HG02981 (cell line): ENCODE data around the gene CAMK2B.

Experiments
- ATAC-seq: cut with Tn5 transposase; IDR thresholded peaks from one replicate; pipeline ENCODE4 v1.9.1; 2021; ENCODE audit warnings: mild to moderate bottlenecking, moderate library complexity; ENCODE audit not compliant: unreplicated experiment

CAMK2B gene

DNA sequence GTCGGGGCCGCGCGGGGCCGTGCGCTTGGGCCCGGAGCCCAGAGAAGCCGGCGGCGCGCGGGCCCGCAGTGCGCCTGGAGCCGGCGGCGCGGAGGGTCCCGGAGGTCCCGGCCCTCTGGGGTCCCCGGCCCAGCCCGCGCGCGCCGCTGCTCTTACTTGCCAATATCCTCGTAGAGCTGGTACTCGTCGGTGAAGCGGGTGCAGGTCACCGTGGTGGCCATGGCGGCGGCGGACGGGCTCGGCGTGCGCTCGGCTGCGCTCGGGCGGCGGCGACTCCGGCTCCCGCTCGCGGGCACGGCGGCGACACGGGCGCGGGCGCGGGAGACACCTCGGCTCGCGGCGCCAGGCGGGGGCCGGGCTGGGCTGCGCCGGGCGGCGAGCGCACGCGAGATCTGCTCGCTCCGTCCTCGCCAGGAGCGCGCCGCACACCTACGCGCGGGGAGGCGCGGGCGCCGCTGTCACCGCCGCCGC is at the start of gene CAMK2B:
TSS of gene CAMK2B (minus strand) at position 394 of the 471 bp plus-strand sequence. CDS start at position 221, 173 bp downstream.
- ATAC-seq: no peak

DNA sequence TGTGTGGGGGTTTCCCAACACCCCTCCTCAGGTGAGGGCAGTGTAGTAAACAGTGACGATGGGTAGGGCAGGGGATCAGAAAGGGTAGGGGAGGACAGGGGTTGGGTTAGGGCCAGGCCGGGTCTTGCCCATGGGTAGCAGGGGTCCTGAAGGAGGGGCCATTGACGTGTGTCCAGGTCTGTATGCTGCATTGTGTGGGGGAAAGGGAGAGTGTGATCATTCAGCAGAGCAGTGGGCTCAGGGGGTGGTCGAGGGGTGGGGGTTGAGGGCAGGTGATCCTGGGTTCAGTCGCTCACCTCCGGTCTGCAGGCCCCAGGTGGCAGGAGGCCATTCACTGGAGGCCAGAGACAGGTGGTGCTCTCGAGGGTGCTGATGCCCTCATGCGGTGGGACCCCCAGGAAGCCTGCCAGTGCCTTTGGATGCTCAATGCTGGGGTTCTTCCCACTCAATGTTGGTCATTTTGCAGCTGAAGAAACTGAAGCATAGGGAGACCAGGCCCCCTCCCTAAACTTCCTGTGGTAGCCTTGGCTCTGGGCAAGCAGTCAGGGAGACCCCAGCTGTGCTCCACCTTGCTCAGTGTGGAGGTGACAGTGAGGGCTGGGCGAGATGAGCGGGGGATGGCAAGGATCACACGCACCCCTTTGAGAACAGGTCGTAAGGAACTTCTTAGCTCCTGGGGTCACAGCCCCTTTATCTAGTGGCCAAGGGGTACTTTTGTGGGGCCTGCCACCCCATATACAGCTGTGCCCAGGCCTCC is 48.8 kb upstream of the CAMK2B start:
- ATAC-seq: no peak

DNA sequence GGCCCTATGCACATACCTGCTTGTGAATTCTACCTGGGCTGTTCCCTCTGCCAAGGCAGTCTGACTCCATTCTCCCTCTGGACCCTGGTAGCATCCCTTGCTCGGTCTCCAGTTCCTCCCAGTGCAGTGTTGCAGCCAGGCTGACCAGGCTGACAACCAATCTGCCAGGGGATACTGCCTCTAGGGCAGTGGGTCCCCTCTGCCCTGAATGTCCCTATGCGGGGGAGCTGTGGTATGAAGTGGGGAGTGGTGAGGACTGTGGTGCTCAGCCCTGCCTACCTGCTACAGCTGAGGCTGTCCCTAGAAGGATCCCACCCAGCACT is 48.0 kb upstream of the CAMK2B start:
- no peak for ATAC-seq

- ATAC-seq: no peak
Measured at GRCh38 chr7:44372560-44373417, 47.4 kb upstream of the CAMK2B start.

DNA sequence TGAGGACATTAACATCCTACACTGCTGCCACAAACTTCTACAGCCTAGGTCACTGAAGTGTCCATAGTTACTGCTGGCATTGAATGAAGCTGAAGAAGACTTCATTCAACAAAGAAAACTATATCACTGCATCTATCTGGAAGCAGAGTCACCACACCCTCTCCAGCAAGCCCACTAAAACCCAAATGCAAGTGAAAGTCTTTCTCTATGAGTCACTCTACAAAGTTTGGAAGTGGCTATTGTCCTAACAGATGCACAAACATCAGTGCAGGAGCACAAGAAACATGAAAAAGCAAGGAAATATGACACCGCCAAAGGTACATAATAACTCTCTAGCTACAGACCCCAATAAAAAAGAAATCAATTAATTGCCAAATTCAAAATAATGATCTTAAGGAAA is 43.5 kb upstream of the CAMK2B start:
- ATAC-seq: no peak

- no peak for ATAC-seq
Measured at GRCh38 chr7:44368455-44368854, 43.1 kb upstream of the CAMK2B start.

- ATAC-seq: no peak
Measured at GRCh38 chr7:44367475-44368043, 42.2 kb upstream of the CAMK2B start.

DNA sequence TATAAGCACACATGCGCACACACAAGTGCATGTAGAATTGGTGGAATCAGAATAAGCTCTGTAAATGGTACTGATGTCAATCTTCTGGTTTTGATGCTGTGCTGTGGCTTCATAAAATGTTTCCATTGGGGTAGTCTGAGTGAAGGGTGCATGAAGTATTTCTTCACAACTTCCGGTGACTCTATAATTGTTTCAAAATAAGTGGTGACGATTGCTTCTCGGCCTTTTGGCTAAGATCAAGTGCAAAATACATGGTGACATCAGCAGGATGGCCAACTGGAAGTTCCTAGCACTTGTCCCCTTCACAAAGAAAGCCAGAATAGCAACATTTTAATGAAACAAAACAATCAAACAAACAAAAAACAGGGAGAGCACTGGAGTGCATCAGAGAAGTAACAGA is 41.6 kb upstream of the CAMK2B start:
- ATAC-seq: no peak

- ATAC-seq: no peak
Measured at GRCh38 chr7:44353668-44354067, 28.3 kb upstream of the CAMK2B start.

- ATAC-seq: no peak
Measured at GRCh38 chr7:44348851-44349781, 23.7 kb upstream of the CAMK2B start.

DNA sequence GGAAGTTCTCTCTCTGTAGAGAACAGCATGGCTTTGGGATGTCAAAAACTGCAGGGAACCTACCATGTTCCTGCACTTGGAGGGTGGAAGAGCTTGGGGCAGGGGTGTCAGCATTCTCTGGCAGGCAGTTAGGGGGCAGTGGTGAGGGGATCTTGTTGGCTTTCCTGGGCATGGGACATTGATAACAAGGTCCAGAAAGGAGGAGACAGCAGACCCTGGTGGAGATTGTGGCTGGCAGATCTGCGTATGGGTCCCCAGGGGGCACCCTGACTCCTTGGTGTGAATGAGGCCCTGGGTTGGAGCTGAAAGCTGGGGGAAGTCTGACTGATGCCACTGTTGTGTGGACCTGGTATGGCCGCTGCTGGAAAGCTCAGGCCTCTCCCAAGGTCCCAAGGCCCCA is 22.9 kb upstream of the CAMK2B start:
- ATAC-seq: no peak

- no peak for ATAC-seq
Measured at GRCh38 chr7:44347546-44348114, 22.2 kb upstream of the CAMK2B start.

DNA sequence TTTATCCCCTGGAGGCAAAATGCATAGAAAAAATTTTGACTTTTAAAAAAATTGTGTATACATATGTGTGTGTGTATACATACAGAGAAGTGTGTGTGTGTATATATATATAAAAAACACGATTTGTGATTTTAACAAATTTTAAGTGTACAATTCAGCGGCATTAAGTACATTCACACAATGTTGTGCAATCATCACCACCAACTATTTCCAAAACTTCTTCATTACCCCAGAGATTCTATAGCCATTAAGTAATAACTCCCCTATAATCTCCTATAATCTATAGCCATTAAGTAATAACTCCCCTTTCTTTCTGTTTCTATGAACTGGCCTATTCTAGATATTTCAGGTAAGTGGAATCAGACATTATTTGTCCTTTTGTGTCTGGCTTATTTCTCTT is 20.7 kb upstream of the CAMK2B start:
- no peak for ATAC-seq

DNA sequence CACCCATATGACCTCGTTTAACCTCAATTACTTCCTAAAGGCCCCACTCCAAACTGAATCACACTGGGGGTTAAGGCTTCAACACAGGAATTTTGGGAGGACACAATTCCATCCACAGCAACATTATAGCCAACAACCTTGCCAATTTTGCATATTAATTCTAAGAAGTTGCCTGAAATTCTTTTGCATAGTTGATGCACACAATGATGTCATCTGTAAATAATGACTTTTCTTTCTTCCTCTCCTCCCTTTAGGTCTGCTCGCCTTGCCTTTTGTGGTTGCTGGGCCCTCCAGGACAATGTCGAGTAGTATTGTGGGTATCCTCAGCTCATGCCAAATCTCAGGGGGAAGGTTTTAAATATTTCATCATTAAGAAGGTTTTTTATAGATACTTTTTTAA is 16.0 kb upstream of the CAMK2B start:
- no peak for ATAC-seq

DNA sequence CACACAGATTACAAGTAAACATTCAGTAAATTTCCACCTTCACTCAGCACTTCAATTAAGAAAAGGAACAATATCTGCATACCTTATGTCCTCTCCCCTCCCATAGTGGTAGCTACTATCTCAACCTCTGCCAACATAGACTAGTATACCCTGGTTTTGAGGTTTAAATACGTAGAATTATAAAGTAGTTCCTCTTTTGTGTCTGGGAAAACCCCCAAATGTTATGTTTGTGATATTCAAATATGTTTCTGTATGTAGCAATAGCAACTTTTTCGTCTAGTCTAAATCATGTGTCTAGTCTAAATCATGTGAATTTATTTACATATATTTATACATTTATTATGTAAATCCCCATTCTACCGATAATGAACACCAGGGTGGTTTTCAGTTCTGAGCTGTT is 13.2 kb upstream of the CAMK2B start:
- ATAC-seq: peak; percentile 65

GRCh38 chr7:44336491-44336890 is 11.1 kb upstream of the CAMK2B start:
- no peak for ATAC-seq

DNA sequence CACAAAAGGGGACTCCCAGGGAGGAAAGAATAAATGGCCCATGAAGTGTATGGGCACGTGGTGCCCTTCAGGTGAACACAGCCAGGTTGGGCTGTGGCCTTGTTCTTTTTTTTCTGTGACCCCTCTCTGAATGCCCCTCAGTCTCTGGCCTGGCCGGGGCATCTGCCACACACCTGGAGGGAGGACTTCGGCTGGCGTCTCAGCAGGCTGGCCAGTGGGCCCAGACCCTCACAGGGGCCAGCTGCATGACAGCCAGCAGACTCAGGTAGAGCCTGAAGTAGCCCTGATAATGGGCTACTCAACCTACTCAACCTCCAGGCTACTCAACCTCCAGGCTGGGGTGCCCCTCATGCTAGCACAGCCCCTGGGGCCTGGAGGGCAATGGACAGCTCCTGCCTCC is 9.8 kb upstream of the CAMK2B start:
- ATAC-seq: no peak

DNA sequence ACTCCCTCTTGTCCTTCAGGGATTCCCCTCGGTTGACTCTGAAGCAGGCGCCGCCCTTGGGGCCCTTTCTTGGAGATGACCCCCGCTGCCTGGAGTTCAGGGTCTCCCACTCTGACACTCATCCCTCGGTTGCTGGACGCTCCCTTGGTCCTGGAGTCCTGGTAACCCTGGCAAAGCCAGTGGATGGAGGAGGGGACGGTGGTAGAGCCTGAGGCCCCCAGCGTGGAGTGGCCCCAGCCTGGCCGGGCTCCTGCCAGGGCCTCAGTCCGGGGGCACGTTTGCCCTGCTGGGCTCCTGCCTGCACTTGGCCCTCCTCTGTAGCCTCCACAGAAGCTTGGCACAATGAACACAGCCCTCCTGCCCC is 9.3 kb upstream of the CAMK2B start:
- ATAC-seq: no peak

- no peak for ATAC-seq
Measured at GRCh38 chr7:44333911-44334733, 8.7 kb upstream of the CAMK2B start.

GRCh38 chr7:44331682-44332081 is 6.3 kb upstream of the CAMK2B start:
- no peak for ATAC-seq
